ENCODE results near the gene LMX1B.

The LMX1B gene

DNA sequence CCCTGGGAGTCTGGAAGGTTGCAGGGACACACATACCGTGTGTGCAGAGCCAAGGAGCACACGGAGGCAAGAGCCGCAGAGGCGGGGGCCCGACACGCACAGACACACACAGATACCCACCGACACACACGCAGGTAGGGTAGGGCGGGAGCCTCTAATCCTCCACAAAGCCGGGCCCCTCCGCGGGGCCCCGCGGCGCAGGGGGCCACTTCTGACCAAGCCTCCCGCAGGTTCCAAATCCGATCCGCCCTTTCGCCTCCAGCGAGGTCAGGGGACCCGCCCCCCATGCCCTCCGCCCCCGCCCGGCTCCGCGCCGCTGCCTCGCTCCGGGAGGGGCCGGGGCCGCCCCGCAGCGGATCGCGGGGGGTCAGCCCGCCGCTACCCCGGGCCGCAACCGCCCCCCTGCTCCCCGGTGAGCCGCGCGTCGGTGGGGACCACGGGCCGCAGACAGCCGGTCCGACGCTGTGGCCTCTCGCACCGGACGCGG, 1.4 kb upstream of the LMX1B start:
- Histone ChIP-seq H3K4me3 (ENCODE audit: low read depth, low read length) (peak overlapping the region; percentile 56), H3K36me3 (ENCODE audit: control insufficient read depth in 2 of 2, insufficient read depth in 1 of 2, low read length in 2 of 2) (peaks cover 0 to 8% of the 10 kb centered on the region in 2 experiments; a peak in 1 of 3 replicates), H3K9me3 (ENCODE audit: control insufficient read depth, insufficient read depth, low read depth, low read length) (no peaks in the 10 kb centered on the region), H3K4me1 (ENCODE audit: control insufficient read depth, insufficient read depth, low read length) (peaks cover 4% of the 10 kb centered on the region; the same call in 1 of the 2 replicates), H3K27ac (ENCODE audit: extremely low read depth, low read depth, low read length) (peak overlapping the region; percentile 69)
- ChIA-PET CTCF (interaction anchor here (0.5 to 1.8 kb wide), 7 partner anchors 14 to 198 kb away, joined by 3 to 10 read pairs (median 3); no protein-coding TSS in a partner anchor), POLR2A (interaction anchor here (1.7 kb wide), 1 partner anchor 90 kb away, joined by 5 read pairs; no protein-coding TSS in a partner anchor)
- TF ChIP-seq ZFHX2 (tag by site-specific recombination; conservative IDR thresholded peaks at IDR 0.05) (peak; percentile 36; the same call in 1 of the 2 replicates), ZNF423 (tag by site-specific recombination; IDR thresholded peaks at IDR 0.05) (peak; percentile 52), HOXA7 (CRISPR knock-in tag; IDR thresholded peaks at IDR 0.05; ENCODE audit: borderline replicate concordance) (no peak), ZIC2 (tag by site-specific recombination; IDR thresholded peaks at IDR 0.05) (peak; percentile 61), KLF1 (tag by site-specific recombination; IDR thresholded peaks at IDR 0.05) (peak; percentile 67), ZNF112 (tag by site-specific recombination; IDR thresholded peaks at IDR 0.05) (no peak), ZNF561 (tag by site-specific recombination; IDR thresholded peaks at IDR 0.05; ENCODE audit: borderline replicate concordance) (peak; percentile 15; the same call in 1 of the 2 replicates), GLIS2 (tag by site-specific recombination; IDR thresholded peaks at IDR 0.05) (peak; percentile 72), GLIS1 (tag by site-specific recombination; IDR thresholded peaks at IDR 0.05) (peak; percentile 94)
- TF ChIP-seq, protein P1, sequence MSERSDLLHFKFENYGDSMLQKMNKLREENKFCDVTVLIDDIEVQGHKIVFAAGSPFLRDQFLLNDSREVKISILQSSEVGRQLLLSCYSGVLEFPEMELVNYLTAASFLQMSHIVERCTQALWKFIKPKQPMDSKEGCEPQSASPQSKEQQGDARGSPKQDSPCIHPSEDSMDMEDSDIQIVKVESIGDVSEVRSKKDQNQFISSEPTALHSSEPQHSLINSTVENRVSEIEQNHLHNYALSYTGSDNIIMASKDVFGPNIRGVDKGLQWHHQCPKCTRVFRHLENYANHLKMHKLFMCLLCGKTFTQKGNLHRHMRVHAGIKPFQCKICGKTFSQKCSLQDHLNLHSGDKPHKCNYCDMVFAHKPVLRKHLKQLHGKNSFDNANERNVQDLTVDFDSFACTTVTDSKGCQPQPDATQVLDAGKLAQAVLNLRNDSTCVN (tag by site-specific recombination; optimal IDR thresholded peaks at IDR 0.05) = no peak

DNA sequence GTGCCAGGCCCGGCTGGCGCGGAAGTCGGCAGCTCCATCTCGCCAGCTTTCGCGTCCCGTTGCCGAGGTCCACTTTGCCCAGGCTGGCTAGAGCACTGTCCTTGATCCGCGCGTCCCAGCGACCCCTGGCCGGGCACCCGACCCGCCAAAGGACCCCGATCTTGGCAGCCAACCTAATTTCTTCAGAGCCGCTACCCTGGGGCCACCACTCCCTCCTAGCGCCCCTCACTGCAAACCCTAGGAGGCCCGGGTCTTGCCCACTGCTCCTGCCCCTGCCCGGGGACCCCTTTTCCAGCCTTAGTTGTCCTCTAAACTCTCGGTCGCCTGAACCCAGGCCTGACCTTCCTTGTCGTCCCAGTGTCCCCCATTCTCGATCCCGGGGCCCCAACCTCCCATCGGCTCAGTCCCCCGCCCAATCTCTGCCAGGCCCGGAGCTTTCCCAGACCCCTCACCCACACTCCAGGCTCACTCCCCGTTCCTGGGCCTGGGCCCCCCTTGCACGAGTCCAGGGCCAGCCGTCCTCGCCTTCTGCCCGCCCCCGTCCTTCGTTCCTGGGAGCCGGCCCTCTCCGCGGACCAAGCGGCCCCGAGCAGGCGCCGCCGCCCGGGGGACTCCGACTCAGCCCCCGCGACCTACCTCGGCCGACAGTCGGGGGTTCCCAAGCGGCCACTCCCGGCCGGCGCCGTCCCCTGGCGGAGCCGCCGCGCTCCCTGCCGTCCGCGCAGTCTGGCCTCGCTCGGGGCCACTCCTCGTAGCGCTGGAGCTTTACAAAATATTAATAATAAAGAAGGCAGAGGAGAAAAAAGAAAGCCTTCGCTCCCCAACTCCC, 701 bp upstream of the LMX1B start:
- H3K36me3 ChIP-seq (ENCODE audit: control insufficient read depth in 2 of 2, insufficient read depth in 1 of 2, low read length in 2 of 2) = peaks cover 0 to 8% of the 10 kb centered on the region in 2 experiments; a peak in 1 of 3 replicates
- POLR2A ChIA-PET = interaction anchor here (0.6 to 1.7 kb wide), 9 partner anchors 9 to 191 kb away, joined by 3 to 16 read pairs (median 5); partner anchors contain the start of gene ZBTB43
- H3K9me3 ChIP-seq (ENCODE audit: control insufficient read depth, insufficient read depth, low read depth, low read length) = no peaks in the 10 kb centered on the region
- H3K27ac ChIP-seq (ENCODE audit: extremely low read depth, low read depth, low read length) = peak overlapping the region; percentile 69; the same call in 1 of the 2 replicates
- CTCF ChIA-PET = interaction anchor here (0.6 to 1.8 kb wide), 13 partner anchors 9 to 199 kb away, joined by 3 to 10 read pairs (median 3); no protein-coding TSS in a partner anchor
- H3K4me1 ChIP-seq (ENCODE audit: control insufficient read depth, insufficient read depth, low read length) = peaks cover 4% of the 10 kb centered on the region; the same call in 1 of the 2 replicates
- peak overlapping the region; percentile 56 for H3K4me3 ChIP-seq (ENCODE audit: low read depth, low read length)
- no peak for TF ChIP-seq PRDM6 (tag by site-specific recombination; IDR thresholded peaks at IDR 0.05)
- no peak for TF ChIP-seq ZNF580 (tag by site-specific recombination; IDR thresholded peaks at IDR 0.05)
- TF ChIP-seq ZNF529 (tag by site-specific recombination; IDR thresholded peaks at IDR 0.05; ENCODE audit: insufficient replicate concordance) = no peak
- no peak for TF ChIP-seq ZNF473 (tag by site-specific recombination; IDR thresholded peaks at IDR 0.05)
- no peak for TF ChIP-seq ZNF449 (tag by site-specific recombination; IDR thresholded peaks at IDR 0.05)
- no peak for TF ChIP-seq ZNF248 (tag by site-specific recombination; IDR thresholded peaks at IDR 0.05)
- TF ChIP-seq, protein P2, sequence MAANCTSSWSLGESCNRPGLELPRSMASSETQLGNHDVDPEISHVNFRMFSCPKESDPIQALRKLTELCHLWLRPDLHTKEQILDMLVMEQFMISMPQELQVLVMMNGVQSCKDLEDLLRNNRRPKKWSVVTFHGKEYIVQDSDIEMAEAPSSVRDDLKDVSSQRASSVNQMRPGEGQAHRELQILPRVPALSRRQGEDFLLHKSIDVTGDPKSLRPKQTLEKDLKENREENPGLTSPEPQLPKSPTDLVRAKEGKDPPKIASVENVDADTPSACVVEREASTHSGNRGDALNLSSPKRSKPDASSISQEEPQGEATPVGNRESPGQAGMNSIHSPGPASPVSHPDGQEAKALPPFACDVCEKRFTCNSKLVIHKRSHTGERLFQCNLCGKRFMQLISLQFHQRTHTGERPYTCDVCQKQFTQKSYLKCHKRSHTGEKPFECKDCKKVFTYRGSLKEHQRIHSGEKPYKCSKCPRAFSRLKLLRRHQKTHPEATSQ (tag by site-specific recombination; IDR thresholded peaks at IDR 0.05) = no peak
- 0 out of 2 replicates have a peak, but pooled peaks have one; percentile 21 for TF ChIP-seq KLF9 (tag by site-specific recombination; IDR thresholded peaks at IDR 0.05; ENCODE audit: low read depth)
- no peak for TF ChIP-seq KLF8 (tag by site-specific recombination; IDR thresholded peaks at IDR 0.05)
- TF ChIP-seq ZBTB20 (tag by site-specific recombination; IDR thresholded peaks at IDR 0.05) = peak; percentile 100
- peak; percentile 68; the same call in 1 of the 2 replicates for TF ChIP-seq ZNF76 (tag by site-specific recombination; IDR thresholded peaks at IDR 0.05; ENCODE audit: borderline replicate concordance, low read depth)
- no peak for TF ChIP-seq ZNF549 (tag by site-specific recombination; IDR thresholded peaks at IDR 0.05)
- TF ChIP-seq ZNF660 (tag by site-specific recombination; IDR thresholded peaks at IDR 0.05) = no peak
- TF ChIP-seq ZNF274 (IDR thresholded peaks at IDR 0.05; ENCODE audit: low read length) = no peak
- no peak for TF ChIP-seq ZNF274 (tag by site-specific recombination; IDR thresholded peaks at IDR 0.05; ENCODE audit: borderline replicate concordance)

Data from HEK293 (cell line).